ENCODE data around the gene EFHC1. TPM values are rescaled to one million over a fixed set of nuclear protein-coding genes. Genes with fewer than 3 reads are reported as not detected.
"Not testable (repeated sequence)": the region's sequence is repeated elsewhere in the genome, so short reads cannot be mapped to it uniquely, and the experiment has no call there.

The EFHC1 gene, protein sequence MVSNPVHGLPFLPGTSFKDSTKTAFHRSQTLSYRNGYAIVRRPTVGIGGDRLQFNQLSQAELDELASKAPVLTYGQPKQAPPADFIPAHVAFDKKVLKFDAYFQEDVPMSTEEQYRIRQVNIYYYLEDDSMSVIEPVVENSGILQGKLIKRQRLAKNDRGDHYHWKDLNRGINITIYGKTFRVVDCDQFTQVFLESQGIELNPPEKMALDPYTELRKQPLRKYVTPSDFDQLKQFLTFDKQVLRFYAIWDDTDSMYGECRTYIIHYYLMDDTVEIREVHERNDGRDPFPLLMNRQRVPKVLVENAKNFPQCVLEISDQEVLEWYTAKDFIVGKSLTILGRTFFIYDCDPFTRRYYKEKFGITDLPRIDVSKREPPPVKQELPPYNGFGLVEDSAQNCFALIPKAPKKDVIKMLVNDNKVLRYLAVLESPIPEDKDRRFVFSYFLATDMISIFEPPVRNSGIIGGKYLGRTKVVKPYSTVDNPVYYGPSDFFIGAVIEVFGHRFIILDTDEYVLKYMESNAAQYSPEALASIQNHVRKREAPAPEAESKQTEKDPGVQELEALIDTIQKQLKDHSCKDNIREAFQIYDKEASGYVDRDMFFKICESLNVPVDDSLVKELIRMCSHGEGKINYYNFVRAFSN
- 22.7 TPM for total RNA-seq

DNA sequence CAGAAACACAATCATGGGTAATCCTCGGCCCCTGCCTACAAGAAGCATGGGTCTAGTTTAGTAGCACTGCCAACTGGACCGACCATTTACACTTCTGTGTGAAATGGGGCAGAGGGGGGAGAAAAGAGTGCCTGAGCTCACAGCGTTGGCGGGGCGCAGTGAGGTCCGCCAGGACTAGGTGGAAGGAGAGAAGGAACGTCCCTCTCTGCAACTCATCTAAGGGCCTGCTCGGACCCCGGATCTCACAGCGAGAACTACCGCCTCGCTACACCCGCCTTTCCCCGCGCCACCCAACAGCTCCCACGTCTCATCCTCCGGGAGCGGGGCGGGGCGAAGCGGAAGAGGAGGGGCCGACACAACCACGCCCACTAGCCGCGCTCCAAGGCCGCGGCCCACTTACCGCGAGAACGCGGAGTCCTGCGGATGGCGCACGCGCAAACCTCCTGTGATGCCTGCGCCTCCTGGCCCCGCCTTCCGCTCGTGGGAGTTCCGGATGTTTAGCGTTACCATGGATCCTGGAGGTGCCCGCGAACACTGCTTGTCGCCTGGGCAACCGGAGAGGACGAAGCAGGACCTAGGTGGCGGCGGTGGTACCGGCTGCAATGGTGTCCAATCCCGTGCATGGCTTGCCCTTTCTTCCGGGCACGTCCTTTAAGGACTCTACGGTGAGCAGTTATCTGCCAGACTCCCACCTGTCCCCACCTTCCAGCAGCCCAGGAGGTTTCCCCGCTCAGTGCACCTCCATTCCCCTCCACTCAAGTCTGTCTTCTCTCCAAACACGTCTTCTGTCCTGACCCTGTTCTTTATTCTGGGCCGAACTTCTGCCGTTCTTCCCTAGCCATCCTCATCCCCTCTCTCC, at the start of gene EFHC1:
TSS of gene EFHC1 (plus strand) at position 534 of the 859 bp plus-strand sequence. CDS start at position 603, 69 bp downstream.
- peak; percentile 98 for DNase-seq

DNA sequence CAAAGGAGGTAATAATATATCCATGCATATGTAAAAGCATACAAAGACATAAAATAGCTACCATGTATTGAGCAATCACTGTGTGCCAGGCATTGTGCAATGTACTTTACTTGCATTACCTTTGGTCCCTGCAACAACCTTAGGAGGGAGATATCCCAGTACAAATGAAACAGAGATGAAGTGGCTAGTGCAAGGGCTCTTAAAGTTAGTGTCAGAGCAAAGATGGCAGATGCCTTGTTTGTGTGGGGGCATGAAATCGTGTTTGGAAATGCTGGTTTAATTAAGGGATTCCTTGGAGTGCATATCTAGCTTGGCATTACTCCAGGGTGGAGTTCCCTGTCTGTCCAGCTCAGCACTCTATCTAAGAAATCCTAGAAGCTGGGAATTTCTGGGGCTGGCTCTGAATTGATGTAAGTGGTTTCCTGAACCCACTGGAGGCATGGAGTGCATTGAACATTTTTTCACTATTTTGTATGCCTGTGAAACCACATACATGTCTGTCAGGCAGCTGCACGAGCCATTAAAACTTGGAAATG, 48.4 kb upstream of the EFHC1 start:
- peak; percentile 68 for DNase-seq

DNA sequence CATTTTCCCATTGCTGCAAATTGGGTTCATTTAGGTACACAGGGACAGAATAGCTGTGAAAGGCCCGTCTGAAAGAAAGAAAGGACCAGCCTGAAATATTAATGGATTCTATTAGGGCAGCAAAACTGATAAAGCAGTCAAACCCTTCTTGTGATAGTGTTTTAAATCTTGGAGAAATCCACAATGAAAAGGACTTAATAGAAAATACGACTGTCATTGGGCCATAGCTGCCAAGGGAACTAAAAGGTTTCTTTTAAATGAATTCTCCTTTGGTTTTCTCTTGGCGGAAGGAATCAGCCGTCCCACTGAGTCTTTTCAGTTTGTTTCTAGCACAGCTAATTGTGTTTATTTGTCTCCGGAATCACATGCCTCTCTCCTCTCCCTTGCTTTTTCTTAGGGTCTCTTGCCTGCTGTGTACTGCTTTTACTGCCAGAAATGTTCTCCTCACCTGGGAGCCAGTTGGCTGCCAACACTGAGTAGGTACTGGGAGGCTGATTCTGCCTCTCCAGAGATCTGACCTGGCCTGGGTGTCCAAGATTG, 46.9 kb upstream of the EFHC1 start:
- no peak for DNase-seq

DNA sequence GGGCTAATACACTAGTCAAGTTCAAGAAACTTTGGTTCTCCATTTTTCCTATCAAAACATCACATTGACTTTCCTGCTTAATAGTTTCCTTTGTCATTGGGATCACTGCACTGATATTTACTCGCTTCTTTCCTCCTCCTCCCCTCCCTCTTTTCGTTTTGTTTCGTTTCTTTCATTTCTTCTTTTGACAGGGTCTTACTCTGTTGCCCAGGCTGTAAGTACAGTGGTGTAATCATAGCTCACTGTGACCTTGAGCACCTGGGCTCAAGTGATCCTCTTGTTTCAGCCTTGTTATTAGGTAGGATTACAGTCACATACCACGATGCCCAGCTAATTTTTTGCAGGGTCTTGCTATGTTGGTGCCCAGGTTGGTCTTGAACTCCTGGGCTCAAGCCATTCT, 45.9 kb upstream of the EFHC1 start:
- no peak for DNase-seq

DNA sequence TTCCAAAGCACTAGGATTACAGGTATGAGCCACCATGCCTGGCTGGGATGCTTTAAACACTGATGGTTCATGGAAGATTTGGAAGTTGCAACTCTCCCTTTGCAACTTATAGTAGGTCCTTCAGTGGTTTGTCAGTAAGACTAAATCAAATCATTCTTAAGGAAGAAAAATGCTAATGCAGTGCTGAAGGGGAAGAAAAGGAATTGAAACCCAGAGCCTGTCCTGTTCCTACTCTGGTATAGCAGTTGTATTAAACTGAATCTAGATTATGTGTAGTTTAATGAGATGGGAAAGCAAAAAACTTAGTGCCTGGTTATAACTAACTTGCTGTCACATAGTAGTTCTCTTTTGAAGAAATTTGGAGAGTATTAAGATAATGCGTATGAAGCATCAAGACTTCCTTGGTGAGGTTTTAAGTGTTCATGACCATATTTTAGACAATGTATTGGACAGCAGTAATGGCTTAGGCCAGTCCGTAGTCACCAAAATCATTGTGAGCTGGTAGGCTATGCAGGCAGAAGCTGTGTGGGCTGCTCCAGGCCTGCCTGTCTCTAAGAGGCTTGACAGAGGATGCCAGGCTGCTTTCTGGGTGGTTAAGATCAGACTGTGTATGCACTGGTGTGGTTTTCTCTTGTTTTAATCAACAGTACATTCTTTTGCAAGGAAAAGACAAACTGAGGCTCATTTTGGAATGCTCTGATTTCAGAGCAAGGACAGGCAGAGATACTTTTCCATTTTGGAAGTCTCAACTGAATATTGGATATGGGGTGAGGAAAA, 44.2 kb upstream of the EFHC1 start:
- DNase-seq = no peak

DNA sequence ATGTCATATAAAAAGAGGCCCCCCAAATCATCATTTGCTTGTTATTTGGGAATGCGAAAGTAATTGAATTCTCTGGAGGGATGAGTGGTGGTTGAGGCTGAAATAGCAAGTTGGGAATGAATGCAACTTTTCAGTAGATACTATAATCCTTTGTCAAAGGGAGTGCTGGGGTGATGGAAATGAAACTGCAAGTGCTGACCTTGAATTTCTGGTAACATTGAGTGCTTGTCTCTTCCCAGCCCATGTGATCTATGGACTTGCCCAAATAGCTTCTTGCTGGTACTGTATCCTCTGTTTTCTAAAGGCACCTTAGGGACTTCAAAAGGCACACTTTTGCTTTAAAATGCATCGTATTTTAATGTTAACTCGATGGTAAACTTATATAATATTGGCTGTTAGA, 43.4 kb upstream of the EFHC1 start:
- no peak for DNase-seq

DNA sequence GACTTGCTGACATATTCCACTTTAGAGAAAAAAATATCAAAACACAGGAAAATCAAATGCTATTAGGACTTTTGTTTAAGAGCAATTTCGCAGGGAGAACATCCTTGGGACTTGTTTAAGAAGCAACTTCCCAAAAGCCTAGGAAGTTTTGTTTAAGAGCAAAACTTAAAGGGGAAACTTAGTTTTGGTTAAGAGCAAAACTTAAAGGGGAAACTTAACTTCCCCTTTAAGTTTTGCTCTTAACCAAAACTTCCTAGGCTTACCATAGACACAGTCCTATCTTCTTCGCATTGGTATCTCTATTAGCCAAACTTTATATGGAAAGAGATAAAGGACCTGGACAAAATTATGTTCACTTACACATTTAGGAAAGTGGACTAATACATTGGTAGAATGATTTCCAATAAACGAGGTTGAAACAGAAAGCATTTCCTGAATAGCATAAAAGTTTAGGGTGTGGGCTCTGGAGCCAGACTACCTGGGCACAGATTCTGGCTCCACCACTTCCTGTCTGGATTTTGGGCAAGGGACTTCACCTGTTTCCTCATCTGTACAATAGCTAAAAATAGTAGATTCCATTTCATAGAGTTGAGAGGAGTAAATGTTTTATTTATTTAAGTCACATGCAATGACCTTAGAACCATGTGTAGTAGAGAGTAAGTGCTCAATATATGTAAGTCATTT, 42.5 kb upstream of the EFHC1 start:
- DNase-seq = no peak

DNA sequence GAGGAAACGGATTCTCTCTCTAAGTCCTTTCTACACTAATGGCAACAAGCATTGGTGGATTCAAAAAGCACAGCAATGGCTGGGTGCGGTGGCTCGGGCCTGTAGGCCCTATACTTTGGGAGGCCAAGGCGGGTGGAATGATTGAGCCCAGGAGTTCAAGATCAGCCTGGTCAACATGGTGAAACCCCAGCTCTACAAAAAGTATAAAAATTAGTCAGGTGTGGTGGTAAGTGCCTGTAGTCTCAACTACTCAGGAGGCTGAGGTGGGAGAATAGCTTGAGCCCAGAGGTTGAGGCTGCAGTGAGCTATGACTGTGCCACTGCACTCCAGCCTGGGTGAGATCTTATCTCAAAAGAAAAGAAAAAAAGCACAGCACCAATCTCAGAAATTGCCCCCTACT, 38.9 kb upstream of the EFHC1 start:
- no peak for DNase-seq

DNA sequence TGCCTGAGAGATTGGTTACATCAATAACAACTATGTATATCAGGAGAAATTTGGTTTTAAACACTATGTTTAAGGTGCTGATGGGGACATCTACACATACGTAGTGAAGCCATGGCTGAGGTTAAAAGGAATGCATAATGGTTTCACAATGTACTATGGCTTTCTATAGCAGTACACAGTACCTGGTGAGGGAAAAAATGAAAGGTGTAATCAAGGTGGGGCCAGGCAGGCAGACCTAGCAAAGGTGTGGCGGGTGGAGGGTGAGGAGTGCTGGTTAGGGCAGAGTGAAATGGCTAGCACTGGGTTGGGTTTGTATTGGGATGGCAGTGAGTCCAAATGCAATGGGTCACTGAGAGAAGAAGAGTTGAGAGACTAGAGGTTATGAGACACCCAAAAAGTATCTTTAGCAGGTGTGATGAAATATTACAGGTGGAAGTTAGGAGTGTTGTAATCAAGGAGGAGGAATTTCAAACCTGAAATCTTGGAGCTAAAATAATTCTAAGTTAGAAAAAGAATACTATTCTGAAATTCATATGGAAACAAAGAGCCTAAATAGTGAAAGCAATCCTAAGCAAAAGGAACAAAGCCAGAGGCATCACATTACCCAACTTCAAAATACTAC, 35.9 kb upstream of the EFHC1 start:
- DNase-seq = no peak

DNA sequence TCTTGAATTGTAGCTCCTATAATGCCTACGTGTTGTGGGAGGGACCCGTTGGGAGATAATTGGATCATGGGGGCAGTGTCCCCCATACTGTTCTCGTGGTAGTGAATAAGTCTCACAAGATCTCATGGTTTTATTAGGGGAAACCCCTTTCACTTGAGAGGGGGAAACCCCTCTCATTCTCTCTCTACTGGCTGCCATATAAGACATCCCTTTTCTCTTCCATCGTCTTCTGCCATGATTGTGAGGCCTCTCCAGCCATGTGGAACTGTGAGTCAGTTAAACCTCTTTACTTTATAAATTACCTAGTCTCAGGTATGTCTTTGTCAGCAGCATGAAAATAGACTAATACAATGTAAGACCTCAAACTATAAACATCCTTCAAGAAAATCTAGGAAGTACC, 35.1 kb upstream of the EFHC1 start:
- DNase-seq = no peak

DNA sequence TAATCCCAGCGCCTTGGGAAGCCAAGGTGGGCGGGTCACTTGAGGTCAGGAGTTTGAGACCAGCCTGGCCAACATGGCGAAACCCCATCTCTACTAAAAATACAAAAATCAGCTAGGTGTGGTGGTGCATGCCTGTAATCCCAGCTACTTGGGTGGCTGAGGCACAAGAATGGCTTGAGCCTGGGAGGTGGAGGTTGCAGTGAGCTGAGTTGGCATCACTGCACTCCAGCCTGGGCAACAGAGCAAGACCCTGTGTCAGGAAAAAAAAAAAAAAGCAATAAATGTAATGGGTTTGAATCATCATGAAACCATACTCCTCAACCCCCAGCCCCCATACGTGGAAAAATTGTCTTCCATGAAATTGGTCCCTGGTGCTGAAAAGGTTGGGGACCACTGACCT, 32.0 kb upstream of the EFHC1 start:
- not testable (repeated sequence) for DNase-seq

DNA sequence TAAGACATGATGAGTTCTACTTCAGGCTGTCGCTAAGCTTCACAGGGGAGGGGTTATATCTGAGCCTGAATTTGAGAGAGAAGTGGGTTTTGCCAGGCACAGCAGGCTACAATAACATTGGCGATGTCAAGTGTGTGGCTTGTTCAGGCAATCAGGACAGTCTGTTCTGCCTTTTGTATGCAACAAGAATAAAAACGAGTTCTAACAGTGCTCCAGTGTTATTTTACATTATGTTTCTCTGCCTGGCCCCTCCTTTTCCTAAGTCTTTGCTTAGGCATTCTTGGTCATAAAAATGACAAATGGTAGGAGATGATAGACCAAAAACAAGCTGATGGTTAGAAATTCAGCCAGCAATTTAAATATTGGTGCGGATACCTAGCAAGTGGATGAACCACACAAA, 31.4 kb upstream of the EFHC1 start:
- DNase-seq = no peak

DNA sequence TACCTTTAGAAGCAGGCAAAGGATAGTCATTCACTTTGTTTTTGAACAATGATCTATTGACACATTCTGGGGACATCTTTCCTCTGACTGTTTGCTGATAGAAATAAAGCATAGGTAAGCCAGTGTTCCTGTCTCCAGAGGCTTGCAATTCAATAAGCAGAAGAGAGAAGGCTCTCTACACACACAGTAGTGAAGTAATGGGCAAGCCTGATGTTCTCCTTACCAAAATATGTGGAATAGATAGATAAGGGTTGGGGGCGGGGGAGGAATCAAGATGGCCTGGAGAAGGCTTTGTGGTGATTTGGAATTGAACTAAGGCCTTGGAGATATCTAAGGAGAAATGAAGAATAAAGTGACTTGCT, 30.9 kb upstream of the EFHC1 start:
- no peak for DNase-seq

DNA sequence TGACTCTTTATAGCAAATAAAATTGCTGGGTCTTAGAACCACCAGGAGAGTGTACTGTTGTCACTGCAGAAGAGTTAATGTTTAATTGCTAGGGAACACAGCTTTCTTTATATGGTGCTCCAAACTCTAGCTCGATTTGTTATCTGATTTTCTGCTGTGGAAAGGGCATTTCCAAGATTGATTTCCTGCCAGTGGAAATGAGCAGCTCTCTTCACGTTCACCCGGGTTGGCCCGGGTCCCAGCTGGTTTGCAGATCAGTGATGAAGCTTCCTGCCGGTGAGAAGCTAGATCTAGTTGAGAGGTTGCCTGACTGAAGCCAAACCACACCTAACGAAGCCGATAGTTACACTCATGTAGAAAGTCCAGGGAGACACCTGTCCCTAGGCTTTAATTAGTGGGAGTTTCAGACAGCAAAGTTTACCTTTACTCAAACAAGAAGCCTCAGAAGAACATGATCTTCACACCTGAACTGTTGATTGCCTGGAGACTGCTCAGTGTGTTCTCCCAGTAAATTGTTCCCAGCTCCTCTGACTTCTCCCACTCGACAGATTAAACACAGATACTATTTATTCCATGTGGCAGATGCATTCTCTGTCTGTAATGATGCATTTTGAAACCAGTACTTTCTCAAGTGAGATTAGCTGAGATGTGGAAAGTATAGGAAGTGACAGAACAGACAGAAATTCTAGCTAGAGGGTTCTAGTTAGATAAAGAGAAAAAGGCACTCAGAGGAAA, 30.3 kb upstream of the EFHC1 start:
- DNase-seq = no peak

DNA sequence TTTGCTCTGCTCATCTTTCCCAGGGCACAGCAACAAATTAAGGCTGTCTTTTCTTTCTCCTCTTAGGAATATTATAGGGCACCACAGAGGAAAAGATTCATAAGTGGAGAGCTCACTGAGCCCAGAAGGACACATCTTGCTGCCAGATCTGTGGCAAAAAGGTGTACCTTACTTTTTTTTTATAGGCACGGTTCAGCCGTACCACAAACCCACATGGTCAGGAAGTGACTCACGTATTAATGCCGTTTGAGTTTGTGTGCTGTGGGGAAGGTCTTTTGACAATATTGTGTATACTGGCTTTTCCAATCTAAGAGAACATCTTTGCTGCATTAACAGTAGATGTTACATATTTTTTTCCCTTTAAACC, 29.8 kb upstream of the EFHC1 start:
- DNase-seq = no peak

DNA sequence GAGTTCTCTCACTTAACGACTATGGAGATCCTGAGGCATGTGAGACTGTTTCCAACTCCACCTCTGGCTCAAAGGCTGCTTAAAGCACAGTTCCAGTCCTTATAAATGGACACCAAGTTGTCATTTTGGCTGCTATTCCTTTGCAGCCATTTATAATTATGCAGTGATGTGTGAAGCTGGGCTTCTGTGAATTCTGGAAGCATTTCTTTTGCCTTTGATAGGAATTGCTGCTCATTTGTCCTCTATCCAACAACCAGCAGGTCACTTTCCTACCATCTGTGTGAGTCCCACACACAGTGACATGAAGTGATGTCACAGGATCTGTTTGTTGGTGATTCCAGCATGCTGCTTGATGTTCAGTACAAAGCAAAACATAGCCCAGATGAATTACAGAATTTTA, 28.5 kb upstream of the EFHC1 start:
- no peak for DNase-seq

DNA sequence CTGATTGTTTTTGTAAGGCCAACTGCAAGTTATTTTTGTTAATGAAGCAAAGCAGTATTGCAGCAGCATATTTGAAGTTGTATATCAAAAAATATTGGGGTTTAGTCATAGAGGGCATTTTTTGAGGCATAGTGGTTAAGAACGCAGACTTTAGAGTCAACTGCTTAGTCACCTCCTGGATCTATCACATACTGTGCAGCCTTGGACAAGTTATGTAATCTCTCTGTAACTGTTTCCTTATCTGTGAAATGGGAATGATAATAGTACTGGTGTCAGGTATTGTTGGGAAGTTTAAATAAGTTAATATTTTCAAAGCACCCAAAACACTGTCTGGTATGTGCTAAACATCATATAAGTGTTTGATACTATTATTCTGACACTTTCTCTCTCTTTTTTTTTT, 27.2 kb upstream of the EFHC1 start:
- no peak for DNase-seq

DNA sequence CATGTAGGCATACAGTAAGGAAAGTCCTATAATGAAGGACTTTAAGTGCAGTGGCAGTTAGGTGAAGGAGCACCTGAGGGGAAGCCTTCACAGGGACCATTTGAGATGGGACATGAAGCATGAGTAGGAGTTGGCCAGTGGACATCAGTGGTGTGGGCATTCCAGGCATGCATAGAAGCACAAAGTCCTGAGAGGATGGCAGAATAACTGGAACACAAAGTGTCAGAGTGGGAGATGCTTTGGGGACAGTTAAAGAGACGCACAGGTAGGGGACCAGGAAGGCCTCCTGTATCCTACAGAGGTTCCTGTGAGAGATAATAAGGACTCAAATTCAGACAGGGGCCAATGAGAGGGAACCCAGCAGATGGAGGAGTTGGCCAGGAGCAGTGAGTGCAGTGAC, 26.4 kb upstream of the EFHC1 start:
- no peak for DNase-seq

DNA sequence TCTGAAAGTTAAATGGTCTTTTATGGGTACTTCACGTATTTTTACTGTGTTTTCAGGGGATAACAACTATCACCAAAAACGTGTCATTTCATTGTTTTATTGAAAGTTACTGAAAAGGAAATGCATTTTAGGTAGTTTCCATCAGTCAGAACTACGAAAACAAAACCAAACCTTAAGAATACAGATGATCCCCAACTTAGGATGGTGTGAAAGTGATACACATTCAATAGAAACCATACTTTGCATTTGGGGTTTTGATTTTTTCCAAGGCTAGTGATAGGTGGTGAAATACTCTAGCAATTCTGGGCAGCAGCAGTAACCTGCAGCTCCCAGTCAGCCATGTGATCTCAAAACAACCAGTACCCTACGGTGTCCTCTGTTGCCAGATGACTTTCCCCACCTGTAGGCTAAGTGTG, 25.9 kb upstream of the EFHC1 start:
- DNase-seq = no peak

DNA sequence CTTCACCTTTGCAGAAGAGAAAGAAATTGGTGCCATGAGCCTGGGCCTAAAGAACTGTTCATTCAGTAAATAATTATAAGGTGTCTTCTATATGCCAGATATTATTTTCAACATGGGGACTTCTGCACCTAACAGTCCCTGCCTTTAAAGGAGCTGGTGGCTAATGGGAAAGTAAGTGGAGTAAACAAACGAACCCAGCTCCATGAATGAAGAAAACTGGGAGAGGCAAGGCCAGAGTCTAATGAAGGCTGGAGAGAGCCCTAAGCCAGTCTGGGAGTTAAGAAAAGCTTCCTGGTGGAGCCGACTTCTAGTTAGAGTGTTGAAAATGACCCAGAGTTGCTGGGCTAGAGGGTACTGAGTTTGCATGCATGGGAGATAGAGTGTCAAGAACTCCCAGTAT, 24.2 kb upstream of the EFHC1 start:
- no peak for DNase-seq
